GM18526 (cell line): Measurements from ENCODE around the gene ABLIM2.

Source experiments
- POLR2A ChIP-seq: IDR thresholded peaks from 3 replicates; pipeline ENCODE4 v1.6.1; 2011; ENCODE audit not compliant: insufficient read length; ENCODE audit errors: extremely low read depth

ABLIM2 gene

GRCh38 chr4:7967501-7968261 is 190.9 kb downstream of the ABLIM2 start:
- TF ChIP-seq POLR2A, result no peak

GRCh38 chr4:7967063-7967440 is 191.6 kb downstream of the ABLIM2 start:
- TF ChIP-seq POLR2A, result no peak

GRCh38 chr4:7966281-7967062 is 192.1 kb downstream of the ABLIM2 start:
- no peak for TF ChIP-seq POLR2A

GRCh38 chr4:7964890-7965662 is 193.5 kb downstream of the ABLIM2 start:
- no peak for TF ChIP-seq POLR2A

- no peak for TF ChIP-seq POLR2A
These were observed 194.2 kb downstream of the ABLIM2 start for GRCh38 chr4:7964459-7964858.

GRCh38 chr4:7963691-7964090 is 194.9 kb downstream of the ABLIM2 start:
- TF ChIP-seq POLR2A, result no peak

GRCh38 chr4:7962609-7963508 is 195.8 kb downstream of the ABLIM2 start:
- no peak for TF ChIP-seq POLR2A

GRCh38 chr4:7960790-7961655 is 197.6 kb downstream of the ABLIM2 start:
- no peak for TF ChIP-seq POLR2A

GRCh38 chr4:7960017-7960789 is 198.4 kb downstream of the ABLIM2 start:
- TF ChIP-seq POLR2A, result no peak

- TF ChIP-seq POLR2A, result no peak
These were observed 199.5 kb downstream of the ABLIM2 start for GRCh38 chr4:7959078-7959477.

- TF ChIP-seq POLR2A, result no peak
These were observed 201.5 kb downstream of the ABLIM2 start for GRCh38 chr4:7956934-7957656.

- no peak for TF ChIP-seq POLR2A
These were observed 202.3 kb downstream of the ABLIM2 start for GRCh38 chr4:7956270-7956808.

- TF ChIP-seq POLR2A, result no peak
These were observed 203.2 kb downstream of the ABLIM2 start for GRCh38 chr4:7955393-7955792.
